WTC11 (cell line): ENCODE results near the gene PHLPP2. TPM values are rescaled to one million over a fixed set of nuclear protein-coding genes. Genes with fewer than 3 reads are reported as not detected.

Source experiments
- ATAC-seq: fragments of 200-7000 bp; cut with Tn5 transposase; 2 replicates; pipeline ENCODE4 v1.10.0; 2021; ENCODE audit warnings: mild to moderate bottlenecking, moderate library complexity
- CTCF ChIA-PET: fragments of 300-600 bp; sonication (Branson Sonifier 250); formaldehyde crosslinking; loops from one replicate; lab custom pipeline; 2021; ENCODE audit warnings: antibody characterized with exemption; lab: Charles Lee
- POLR2A ChIA-PET: fragments of 350-600 bp; sonication (Branson Sonifier 250); formaldehyde crosslinking; loops from one replicate; lab custom pipeline; 2021; ENCODE audit warnings: antibody characterized with exemption; lab: Charles Lee
- DNase-seq: peaks from one replicate; pipeline ENCODE4 v3.0.0; 2021; ENCODE audit warnings: low spot score
- H3K27ac Mint-ChIP-seq: 2 replicates; pipeline ENCODE4 v1.8.0; 2021; ENCODE audit warnings: mixed read lengths
- H3K27me3 Mint-ChIP-seq: 2 replicates; pipeline ENCODE4 v1.8.0; 2021; ENCODE audit warnings: low read depth, mild to moderate bottlenecking, moderate library complexity, mixed read lengths
- H3K36me3 Mint-ChIP-seq: 2 replicates; pipeline ENCODE4 v1.8.0; 2021; ENCODE audit warnings: mixed read lengths
- H3K4me1 Mint-ChIP-seq: 2 replicates; pipeline ENCODE4 v1.8.0; 2022; ENCODE audit warnings: mixed read lengths
- H3K4me3 Mint-ChIP-seq: 2 replicates; pipeline ENCODE4 v1.8.0; 2021; ENCODE audit warnings: mild to moderate bottlenecking, moderate library complexity, mixed read lengths
- H3K9me3 Mint-ChIP-seq: 2 replicates; pipeline ENCODE4 v1.8.0; 2021; ENCODE audit warnings: mixed read lengths
- CBFB ChIP-seq: sonication (generic); formaldehyde crosslinking; IDR thresholded peaks from 2 replicates; pipeline ENCODE4 v1.8.1; 2022; ENCODE audit warnings: mild to moderate bottlenecking, low read depth, missing genetic modification reagents
- CTCF ChIP-seq: fragments of 200-600 bp; IDR thresholded peaks from 2 replicates; pipeline ENCODE4 v1.8.0; 2022; ENCODE audit warnings: antibody characterized with exemption
- E2F5 ChIP-seq: sonication (generic); formaldehyde crosslinking; IDR thresholded peaks from 2 replicates; pipeline ENCODE4 v1.8.1; 2022; ENCODE audit warnings: mild to moderate bottlenecking, moderate library complexity, missing genetic modification reagents
- ELF4 ChIP-seq: sonication (generic); formaldehyde crosslinking; IDR thresholded peaks from 2 replicates; pipeline ENCODE4 v1.8.1; 2022; ENCODE audit warnings: low read depth, mild to moderate bottlenecking, moderate library complexity, missing genetic modification reagents
- ETV6 ChIP-seq: sonication (generic); formaldehyde crosslinking; IDR thresholded peaks from 2 replicates; pipeline ENCODE4 v1.8.1; 2022; ENCODE audit warnings: mild to moderate bottlenecking, missing genetic modification reagents
- FOXJ3 ChIP-seq: sonication (generic); formaldehyde crosslinking; IDR thresholded peaks from 2 replicates; pipeline ENCODE4 v1.9.0; 2021; ENCODE audit warnings: missing genetic modification reagents, mild to moderate bottlenecking, borderline replicate concordance
- FOXK1 ChIP-seq: sonication (generic); formaldehyde crosslinking; IDR thresholded peaks from 2 replicates; pipeline ENCODE4 v1.8.0; 2022; ENCODE audit warnings: mild to moderate bottlenecking, moderate library complexity, missing genetic modification reagents
- FOXP4 ChIP-seq: sonication (generic); formaldehyde crosslinking; IDR thresholded peaks from 2 replicates; pipeline ENCODE4 v1.8.0; 2022; ENCODE audit warnings: mild to moderate bottlenecking, missing genetic modification reagents
- HMGA2 ChIP-seq: fragments of 250-450 bp; sonication (Bioruptor Pico); IDR thresholded peaks from 2 replicates; pipeline ENCODE4 v1.4.0; 2021; ENCODE audit warnings: mild to moderate bottlenecking, moderate library complexity
- IRF2 ChIP-seq: sonication (generic); formaldehyde crosslinking; IDR thresholded peaks from 2 replicates; pipeline ENCODE4 v1.8.0; 2022; ENCODE audit warnings: low read depth, missing genetic modification reagents, borderline replicate concordance
- NFE2L1 ChIP-seq: sonication (generic); formaldehyde crosslinking; IDR thresholded peaks from 2 replicates; pipeline ENCODE4 v1.8.1; 2023; ENCODE audit warnings: missing genetic modification reagents
- NR3C1 ChIP-seq: sonication (generic); formaldehyde crosslinking; conservative IDR thresholded peaks from 2 replicates; pipeline ENCODE4 v1.8.1; 2023; ENCODE audit warnings: low read depth, mild to moderate bottlenecking, missing genetic modification reagents
- SMAD4 ChIP-seq: sonication (generic); formaldehyde crosslinking; IDR thresholded peaks from 2 replicates; pipeline ENCODE4 v1.8.0; 2022; ENCODE audit warnings: mild to moderate bottlenecking, missing genetic modification reagents
- SOX15 ChIP-seq: fragments of 250-450 bp; sonication (Bioruptor Pico); IDR thresholded peaks from 2 replicates; pipeline ENCODE4 v1.9.0; 2021; ENCODE audit warnings: mild to moderate bottlenecking
- TEAD4 ChIP-seq: sonication (generic); formaldehyde crosslinking; IDR thresholded peaks from 2 replicates; pipeline ENCODE4 v1.8.0; 2022; ENCODE audit warnings: mild to moderate bottlenecking, missing genetic modification reagents
- USF2 ChIP-seq: sonication (generic); formaldehyde crosslinking; IDR thresholded peaks from 2 replicates; pipeline ENCODE4 v1.8.1; 2023; ENCODE audit warnings: mild to moderate bottlenecking, missing genetic modification reagents, moderate library complexity
- ZMAT4 ChIP-seq: fragments of 250-450 bp; sonication (Bioruptor Pico); IDR thresholded peaks from 2 replicates; pipeline ENCODE4 v1.9.0; 2021; ENCODE audit warnings: mild to moderate bottlenecking
- ZNF281 ChIP-seq: sonication (generic); formaldehyde crosslinking; IDR thresholded peaks from 2 replicates; pipeline ENCODE4 v1.8.0; 2023; ENCODE audit warnings: mild to moderate bottlenecking, missing genetic modification reagents
- ZNF512 ChIP-seq: sonication (generic); formaldehyde crosslinking; IDR thresholded peaks from 2 replicates; pipeline ENCODE4 v1.8.1; 2022; ENCODE audit warnings: missing genetic modification reagents, borderline replicate concordance
- ZNF671 ChIP-seq: fragments of 250-450 bp; sonication (Bioruptor Pico); IDR thresholded peaks from 2 replicates; pipeline ENCODE4 v1.8.0; 2021; ENCODE audit warnings: mild to moderate bottlenecking
- total RNA-seq: library from RNA; stranded (reverse); gene quantifications from 3 replicates; pipeline ENCODE4 v1.2.3, GENCODE V29; 2021

PHLPP2 gene
- total RNA-seq, 1 experiment from 2014 or later = 29.3 TPM

GRCh38 chr16:71628810-71629209, 95.7 kb downstream of the PHLPP2 start (continued):
- TF ChIP-seq CBFB (CRISPR knock-in tag) (no peak), FOXP4 (CRISPR knock-in tag) (no peak), ETV6 (no peak), CTCF (no peak), FOXJ3 (no peak), USF2 (no peak), ZNF281 (CRISPR knock-in tag) (no peak), ZNF671 (CRISPR knock-in tag) (no peak), ZNF512 (CRISPR knock-in tag) (no peak), ZMAT4 (CRISPR knock-in tag) (no peak), SOX15 (CRISPR knock-in tag) (no peak), FOXK1 (CRISPR knock-in tag) (no peak), ELF4 (CRISPR knock-in tag) (no peak)

- H3K27ac Mint-ChIP-seq = peak overlapping the region; percentile 64
- H3K36me3 Mint-ChIP-seq = peaks cover 37% of the 10 kb centered on the region
- DNase-seq = peak; percentile 31
- ChIA-PET CTCF (interaction anchor here (0.6 to 2.3 kb wide), 8 partner anchors 9 to 807 kb away, joined by 3 to 31 read pairs (median 3); no protein-coding TSS in a partner anchor), POLR2A (no interaction called here)
- H3K9me3 Mint-ChIP-seq = no peaks in the 10 kb centered on the region
- no peaks in the 10 kb centered on the region for H3K27me3 Mint-ChIP-seq
- H3K4me3 Mint-ChIP-seq = peak overlapping the region; percentile 89
- no peak for TF ChIP-seq IRF2 (CRISPR knock-in tag)
- TF ChIP-seq E2F5 (CRISPR knock-in tag) = no peak
- no peak for TF ChIP-seq SMAD4 (CRISPR knock-in tag)
- TF ChIP-seq HMGA2 (CRISPR knock-in tag) = no peak
- no peak for TF ChIP-seq NFE2L1
- TF ChIP-seq NR3C1 (CRISPR knock-in tag) = no peak
- TF ChIP-seq TEAD4 (CRISPR knock-in tag) = no peak
- TF ChIP-seq, all 79 proteins: peak for 0
- peaks cover 23% of the 10 kb centered on the region for H3K4me1 Mint-ChIP-seq
- peak; percentile 9; the same call in 1 of the 2 replicates for ATAC-seq
Measured at GRCh38 chr16:71627731-71628181, 96.7 kb downstream of the PHLPP2 start.
